A549 (cell line): Measurements from ENCODE around the gene TMEM51. TPM values are rescaled to one million over a fixed set of nuclear protein-coding genes. Genes with fewer than 3 reads are reported as not detected.

Experiments used
- ATAC-seq, 2 experiments: fragments of 200-7000 bp in 1 of 2; fragments of >200 bp in 1 of 2; cut with Nextera tagmentation in 1 of 2; cut with Tn5 transposase in 1 of 2; 3 replicates each; pipeline versions ENCODE4 v1.8.0 to v1.9.1; 2018 to 2020; ENCODE audit warnings: mild to moderate bottlenecking in 1 of 2, moderate library complexity in 1 of 2
- CTCF ChIA-PET: fragments of 300-600 bp; sonication (Branson Sonifier 250); formaldehyde crosslinking; extraction: SDS; loops from one replicate; lab custom pipeline; 2021; ENCODE audit warnings: antibody characterized with exemption, inconsistent platforms; lab: Yijun Ruan, JAX
- POLR2A ChIA-PET: fragments of 350-600 bp; formaldehyde crosslinking; extraction: SDS; loops from one replicate; lab custom pipeline; 2021; ENCODE audit warnings: antibody characterized with exemption, inconsistent platforms; lab: Yijun Ruan, JAX
- DNase-seq, 2 experiments: peaks; one replicate each; pipeline versions ENCODE4 v3.0.0 to v3.0.0-alpha.2; 2011 to 2016; ENCODE audit warnings: low read depth in 1 of 2, low spot score in 1 of 2
- FAIRE-seq: peaks from 2 replicates; lab custom pipeline; 2011; peaks lifted over from hg19 to GRCh38; lab: Jason Lieb, UNC
- H3K27ac ChIP-seq, 2 experiments: fragments of >200 bp; sonication (Bioruptor Twin); formaldehyde crosslinking; 3 replicates each; pipeline ENCODE4 v1.5.1; 2016 to 2017
- H3K4me1 ChIP-seq: fragments of >200 bp; sonication (Bioruptor Twin); formaldehyde crosslinking; 3 replicates; pipeline ENCODE4 v1.6.1; 2016
- H3K4me2 ChIP-seq: fragments of >200 bp; sonication (Bioruptor Twin); formaldehyde crosslinking; 3 replicates; pipeline ENCODE4 v1.6.1; 2016
- H3K4me3 ChIP-seq: fragments of >200 bp; sonication (Bioruptor Twin); formaldehyde crosslinking; 3 replicates; pipeline ENCODE4 v1.5.1; 2016
- H3K9me3 ChIP-seq: fragments of >200 bp; sonication (Bioruptor Twin); formaldehyde crosslinking; 3 replicates; pipeline ENCODE4 v1.6.1; 2016
- CEBPB ChIP-seq, 2 experiments: fragments of >200 bp in 1 of 2; sonication (Bioruptor Twin) in 1 of 2; formaldehyde crosslinking in 1 of 2; IDR thresholded peaks; 2 replicates each; pipeline ENCODE4 v1.6.1; 2012 to 2016
- CHD2 ChIP-seq: fragments of 150-350 bp; IDR thresholded peaks from 2 replicates; pipeline ENCODE4 v1.6.1; 2014; ENCODE audit warnings: low read length; ENCODE audit not compliant: partially characterized antibody
- EHF ChIP-seq: fragments of 250-450 bp; sonication (Bioruptor Pico); IDR thresholded peaks from 2 replicates; pipeline ENCODE4 v1.5.0; 2020; ENCODE audit warnings: mild to moderate bottlenecking
- EHMT2 ChIP-seq: fragments of 200-600 bp; sonication (generic); IDR thresholded peaks from 2 replicates; pipeline ENCODE4 v1.6.1; 2016; ENCODE audit warnings: antibody characterized with exemption, low read depth, mild to moderate bottlenecking, moderate library complexity
- GATA3 ChIP-seq: IDR thresholded peaks from 2 replicates; pipeline ENCODE4 v1.6.1; 2012; ENCODE audit warnings: borderline replicate concordance
- HOXA7 ChIP-seq: fragments of 250-450 bp; sonication (Bioruptor Pico); IDR thresholded peaks from 2 replicates; pipeline ENCODE4 v1.5.0; 2020; ENCODE audit warnings: mild to moderate bottlenecking, moderate library complexity
- JUN ChIP-seq, 2 experiments: fragments of >200 bp; sonication (Bioruptor Twin); formaldehyde crosslinking; IDR thresholded peaks; 2 replicates in 1 of 2; 3 replicates in 1 of 2; pipeline ENCODE4 v1.6.1; 2016 to 2017
- JUNB ChIP-seq: fragments of >200 bp; sonication (Bioruptor Twin); formaldehyde crosslinking; IDR thresholded peaks from 2 replicates; pipeline ENCODE4 v1.6.1; 2016
- MAZ ChIP-seq: fragments of 150-350 bp; IDR thresholded peaks from 2 replicates; pipeline ENCODE4 v1.6.1; 2014; ENCODE audit warnings: antibody characterized with exemption, low read depth, low read length, borderline replicate concordance
- MYC ChIP-seq: IDR thresholded peaks from 2 replicates; pipeline ENCODE4 v1.6.1; 2012; ENCODE audit warnings: mild to moderate bottlenecking, inconsistent platforms, low read length, improper control_type of control experiment, borderline replicate concordance
- NFE2L2 ChIP-seq: fragments of 150-350 bp; conservative IDR thresholded peaks from 2 replicates; pipeline ENCODE4 v1.6.1; 2014; ENCODE audit warnings: low read length
- NR3C1 ChIP-seq: fragments of >200 bp; sonication (Bioruptor Twin); formaldehyde crosslinking; IDR thresholded peaks from 3 replicates; pipeline ENCODE4 v1.6.1; 2017
- POLR2AphosphoS2 ChIP-seq: conservative IDR thresholded peaks from 2 replicates; pipeline ENCODE4 v1.6.1; 2012; ENCODE audit warnings: low read length, improper control_type of control experiment, inconsistent platforms
- RAD21 ChIP-seq, 2 experiments: fragments of >200 bp in 1 of 2; sonication (Bioruptor Twin) in 1 of 2; formaldehyde crosslinking in 1 of 2; IDR thresholded peaks in 1 of 2; conservative IDR thresholded peaks in 1 of 2; 2 replicates in 1 of 2; 3 replicates in 1 of 2; pipeline ENCODE4 v1.6.1; 2012 to 2018; ENCODE audit warnings: inconsistent platforms in 1 of 2
- RARB ChIP-seq: fragments of 250-450 bp; sonication (Bioruptor Pico); IDR thresholded peaks from 2 replicates; pipeline ENCODE4 v1.8.0; 2021; ENCODE audit warnings: mild to moderate bottlenecking, moderate library complexity
- RCOR1 ChIP-seq: fragments of 150-350 bp; IDR thresholded peaks from 2 replicates; pipeline ENCODE4 v1.6.1; 2014; ENCODE audit warnings: antibody characterized with exemption, low read length, low read depth
- SMC3 ChIP-seq: fragments of >200 bp; sonication (Bioruptor Twin); formaldehyde crosslinking; IDR thresholded peaks from 3 replicates; pipeline ENCODE4 v1.6.1; 2018; ENCODE audit warnings: inconsistent platforms
- ZFP36 ChIP-seq: fragments of 450-650 bp; IDR thresholded peaks from 2 replicates; pipeline ENCODE4 v1.6.1; 2014; ENCODE audit warnings: borderline replicate concordance; ENCODE audit not compliant: partially characterized antibody
- ZNF302 ChIP-seq: fragments of 250-450 bp; sonication (Bioruptor Pico); IDR thresholded peaks from 2 replicates; pipeline ENCODE4 v1.9.0; 2021; ENCODE audit warnings: inconsistent platforms, mild to moderate bottlenecking, moderate library complexity
- ZSCAN20 ChIP-seq: fragments of 250-450 bp; sonication (Bioruptor Pico); IDR thresholded peaks from 2 replicates; pipeline ENCODE4 v1.8.0; 2022; ENCODE audit warnings: mild to moderate bottlenecking, moderate library complexity
- WGBS: methylation state at CpG from one replicate; pipeline ENCODE4 v1.1.6; 2017; ENCODE audit errors: missing lambda C conversion rate; 5-methylcytosine and 5-hydroxymethylcytosine counted together
- polyA plus RNA-seq, 4 experiments: library from polyadenylated mRNA; depleted of rRNA in 3 of 4; stranded (reverse); fragments of >200 nt; fragmentation: RNase III in 1 of 4; extraction: RNeasy Plus Mini Kit Qiagen cat#74134 plus additional on column Dnase treatment in 1 of 4; gene quantifications; 2 replicates in 3 of 4; 3 replicates in 1 of 4; pipeline ENCODE4 v1.2.3, GENCODE V29; 2011 to 2017
- TF ChIP-seq, protein P1 (sequence below): fragments of >200 bp; sonication (Bioruptor Twin); formaldehyde crosslinking; IDR thresholded peaks from 3 replicates; pipeline ENCODE4 v1.5.1; 2016

Gene TMEM51
- polyA plus RNA-seq, 2 of the 4 experiments (the other 2 are of a cell fraction): 20.0 to 22.8 TPM

- peak; percentile 83 for TF ChIP-seq SMC3
- peak; percentile 80 to 87 for TF ChIP-seq RAD21 (conservative IDR thresholded peaks at IDR 0.05 in 1 of 2, IDR thresholded peaks at IDR 0.05 in 1 of 2)
- TF ChIP-seq GATA3: no peak
- TF ChIP-seq, protein P1, sequence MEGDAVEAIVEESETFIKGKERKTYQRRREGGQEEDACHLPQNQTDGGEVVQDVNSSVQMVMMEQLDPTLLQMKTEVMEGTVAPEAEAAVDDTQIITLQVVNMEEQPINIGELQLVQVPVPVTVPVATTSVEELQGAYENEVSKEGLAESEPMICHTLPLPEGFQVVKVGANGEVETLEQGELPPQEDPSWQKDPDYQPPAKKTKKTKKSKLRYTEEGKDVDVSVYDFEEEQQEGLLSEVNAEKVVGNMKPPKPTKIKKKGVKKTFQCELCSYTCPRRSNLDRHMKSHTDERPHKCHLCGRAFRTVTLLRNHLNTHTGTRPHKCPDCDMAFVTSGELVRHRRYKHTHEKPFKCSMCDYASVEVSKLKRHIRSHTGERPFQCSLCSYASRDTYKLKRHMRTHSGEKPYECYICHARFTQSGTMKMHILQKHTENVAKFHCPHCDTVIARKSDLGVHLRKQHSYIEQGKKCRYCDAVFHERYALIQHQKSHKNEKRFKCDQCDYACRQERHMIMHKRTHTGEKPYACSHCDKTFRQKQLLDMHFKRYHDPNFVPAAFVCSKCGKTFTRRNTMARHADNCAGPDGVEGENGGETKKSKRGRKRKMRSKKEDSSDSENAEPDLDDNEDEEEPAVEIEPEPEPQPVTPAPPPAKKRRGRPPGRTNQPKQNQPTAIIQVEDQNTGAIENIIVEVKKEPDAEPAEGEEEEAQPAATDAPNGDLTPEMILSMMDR: peak; percentile 72
- FAIRE-seq: no peak
- 36% methylated on average over 15 of the region's 18 CpGs for WGBS
- POLR2A ChIA-PET: no interaction called here
- CTCF ChIA-PET: interaction anchor here (0.5 to 7.0 kb wide), 41 partner anchors 9 to 1635 kb away, joined by 3 to 82 read pairs (median 4); partner anchors contain the start of gene TMEM51
- Histone ChIP-seq H3K4me1 (no peaks in the 10 kb centered on the region), H3K9me3 (no peaks in the 10 kb centered on the region), H3K27ac (peak overlapping the region in 1 of 2 experiments; percentile 51; a peak in 3 of 6 replicates), H3K4me3 (no peak overlapping the region), H3K4me2 (no peak overlapping the region)
- ATAC-seq: peak; percentile 97 to 100
- DNase-seq: peak; percentile 67 to 70
Measured at GRCh38 chr1:15128520-15129313, 24.8 kb upstream of the TMEM51 start.

DNA sequence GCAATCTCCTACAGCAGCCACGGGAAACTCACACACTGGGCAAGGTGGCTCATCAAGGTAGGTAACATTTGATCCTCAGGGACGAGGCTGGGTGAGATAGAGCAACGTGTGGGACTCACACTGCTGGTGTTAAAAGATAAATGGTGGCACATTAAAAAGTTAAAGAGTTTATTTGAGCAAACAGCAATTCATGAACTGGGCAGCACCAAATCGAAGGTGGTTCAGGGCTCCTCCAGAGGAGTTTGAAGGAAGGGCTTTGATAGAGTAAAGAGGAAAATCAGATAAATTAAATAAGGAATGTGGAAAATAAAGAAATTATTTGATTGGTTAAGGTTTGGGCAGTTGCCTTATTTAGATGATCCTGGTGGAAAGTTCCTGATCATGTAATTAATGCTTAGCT, 23.6 kb upstream of the TMEM51 start:
- no peak for FAIRE-seq

GRCh38 chr1:15130607-15131006, 22.9 kb upstream of the TMEM51 start:
- no peak overlapping the region for H3K4me3 ChIP-seq
- H3K27ac ChIP-seq: no peak overlapping the region
- ChIA-PET POLR2A (no interaction called here), CTCF (interaction anchor here (0.9 to 7.0 kb wide), 4 partner anchors 21 to 175 kb away, joined by 4 to 82 read pairs (median 18); partner anchors contain the start of gene TMEM51)
- ATAC-seq: no peak
- WGBS: 91% methylated on average over 2 of the region's 3 CpGs
- no peaks in the 10 kb centered on the region for H3K4me1 ChIP-seq
- DNase-seq: no peak
- no peaks in the 10 kb centered on the region for H3K9me3 ChIP-seq
- H3K4me2 ChIP-seq: no peak overlapping the region
- no peak for TF ChIP-seq HOXA7
- FAIRE-seq: no peak

More for the DNA sequence above, 23.6 kb upstream of the TMEM51 start:
- ATAC-seq (no peak), DNase-seq (no peak)
- no peaks in the 10 kb centered on the region for H3K9me3 ChIP-seq
- no peak overlapping the region for H3K27ac ChIP-seq
- no peak overlapping the region for H3K4me3 ChIP-seq
- no peaks in the 10 kb centered on the region for H3K4me1 ChIP-seq
- no peak overlapping the region for H3K4me2 ChIP-seq
- no peak for TF ChIP-seq ZNF302 (CRISPR knock-in tag)
- no peak for TF ChIP-seq CEBPB (IDR thresholded peaks at IDR 0.05)
- no peak for TF ChIP-seq RCOR1
- TF ChIP-seq NFE2L2: no peak
- TF ChIP-seq JUNB: no peak
- no peak for TF ChIP-seq CHD2
- no peak for TF ChIP-seq EHMT2
- TF ChIP-seq RARB (CRISPR knock-in tag): no peak
- no peak for TF ChIP-seq JUN (IDR thresholded peaks at IDR 0.05)
- TF ChIP-seq MYC: no peak
- TF ChIP-seq POLR2AphosphoS2: no peak
- TF ChIP-seq HOXA7: no peak
- no peak for TF ChIP-seq EHF (CRISPR knock-in tag)
- TF ChIP-seq MAZ: no peak
- TF ChIP-seq SMC3: no peak
- no peak for TF ChIP-seq ZFP36
- no peak for TF ChIP-seq ZSCAN20 (CRISPR knock-in tag)
- TF ChIP-seq NR3C1: no peak
- CTCF ChIA-PET: interaction anchor here (0.9 to 7.0 kb wide), 6 partner anchors 13 to 175 kb away, joined by 4 to 82 read pairs (median 24); partner anchors contain the start of gene TMEM51
- WGBS: 67% methylated on average over 4 of the region's 4 CpGs
- POLR2A ChIA-PET: no interaction called here
